ENCODE results near the gene SLC25A38. TPM values are rescaled to one million over a fixed set of nuclear protein-coding genes. Genes with fewer than 3 reads are reported as not detected.
A peak's percentile ranks its signal among the peaks of the same experiment; 100 is the strongest.

Gene SLC25A38
- total and polyA plus RNA-seq, 9 of the 15 experiments (the other 6 are each of a cell fraction or from before 2014, with no cell fraction given): 13.5 to 51.1 (median 30.6) TPM

DNA sequence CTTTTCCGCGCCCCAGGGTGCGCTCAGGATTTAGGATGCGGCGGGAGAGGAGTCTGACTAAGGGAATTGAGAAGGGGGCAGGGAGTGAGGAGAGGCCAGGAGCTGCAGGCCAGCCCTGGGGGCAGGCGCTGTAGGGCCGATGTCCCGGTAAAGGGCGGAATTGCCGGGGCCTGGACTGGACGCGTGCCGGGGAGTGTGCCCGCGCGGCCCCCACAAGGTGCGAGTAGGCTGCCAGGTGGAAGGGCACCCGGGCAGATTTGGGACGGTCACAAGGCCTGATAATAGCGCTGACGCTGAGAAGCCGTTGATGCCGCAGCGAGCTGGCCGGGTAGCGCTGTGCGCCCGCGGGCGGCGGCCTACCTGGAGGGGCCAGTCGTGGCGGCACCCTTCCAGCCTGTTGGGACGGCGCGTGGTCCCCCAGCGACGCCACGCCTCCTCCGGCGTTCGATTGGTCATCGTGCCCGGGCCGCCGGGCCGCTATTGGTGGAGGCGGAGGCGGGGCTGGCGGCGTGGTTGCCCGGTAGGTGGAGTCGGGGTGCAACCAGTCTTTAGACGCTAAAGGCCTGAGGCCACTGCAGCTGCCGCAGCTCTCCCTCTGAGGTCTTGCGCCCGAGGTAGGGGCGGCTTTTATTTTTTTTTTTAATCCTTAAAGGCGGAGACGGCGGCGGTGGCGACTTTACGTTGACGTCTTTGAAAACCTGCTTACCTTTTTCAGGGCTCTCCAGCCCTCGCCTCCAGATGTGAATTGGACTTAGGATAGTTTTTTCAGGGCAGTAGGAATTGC, 903 bp downstream of the SLC25A38 start (continued):
- TF ChIP-seq, protein P1, sequence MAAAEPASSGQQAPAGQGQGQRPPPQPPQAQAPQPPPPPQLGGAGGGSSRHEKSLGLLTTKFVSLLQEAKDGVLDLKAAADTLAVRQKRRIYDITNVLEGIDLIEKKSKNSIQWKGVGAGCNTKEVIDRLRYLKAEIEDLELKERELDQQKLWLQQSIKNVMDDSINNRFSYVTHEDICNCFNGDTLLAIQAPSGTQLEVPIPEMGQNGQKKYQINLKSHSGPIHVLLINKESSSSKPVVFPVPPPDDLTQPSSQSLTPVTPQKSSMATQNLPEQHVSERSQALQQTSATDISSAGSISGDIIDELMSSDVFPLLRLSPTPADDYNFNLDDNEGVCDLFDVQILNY (CRISPR knock-in tag; IDR thresholded peaks at IDR 0.05): 0 out of 2 replicates have a peak, but pooled peaks have one; percentile 25
- TF ChIP-seq NR3C1 (CRISPR knock-in tag; IDR thresholded peaks at IDR 0.05) (no peak), ZBTB26 (CRISPR knock-in tag; IDR thresholded peaks at IDR 0.05) (no peak), YBX1 (IDR thresholded peaks at IDR 0.05) (no peak), CREB3 (tag; conservative IDR thresholded peaks at IDR 0.05; ENCODE audit: low read depth) (no peak), SAFB (IDR thresholded peaks at IDR 0.05; ENCODE audit: borderline replicate concordance, low read depth, low read length) (peak; percentile 39; the same call in 1 of the 2 replicates), PRPF4 (IDR thresholded peaks at IDR 0.05; ENCODE audit: insufficient read depth, low read depth, low read length, poor library complexity, severe bottlenecking) (peak; percentile 50), NCOR1 (IDR thresholded peaks at IDR 0.05) (no peak), BRCA1 (IDR thresholded peaks at IDR 0.05) (no peak), BRCA1 (CRISPR knock-in tag; IDR thresholded peaks at IDR 0.05) (0 out of 2 replicates have a peak, but pooled peaks have one; percentile 40), RB1 (IDR thresholded peaks at IDR 0.05; ENCODE audit: low read depth) (peak; percentile 84), HCFC1 (IDR thresholded peaks at IDR 0.05; ENCODE audit: low read depth, low read length) (no peak), ZFX (CRISPR knock-in tag; IDR thresholded peaks at IDR 0.05) (peak; percentile 99), ELF4 (CRISPR knock-in tag; IDR thresholded peaks at IDR 0.05) (0 out of 2 replicates have a peak, but pooled peaks have one; percentile 12), MYNN (IDR thresholded peaks at IDR 0.05) (peak; percentile 77; the same call in 1 of the 2 replicates), MYNN (CRISPR knock-in tag; IDR thresholded peaks at IDR 0.05) (no peak), GABPB1 (CRISPR knock-in tag; IDR thresholded peaks at IDR 0.05) (0 out of 2 replicates have a peak, but pooled peaks have one; percentile 1), HDAC1 (IDR thresholded peaks at IDR 0.05) (peak in 1 of 2 experiments; percentile 95; a peak in 2 of 4 replicates), MTA3 (IDR thresholded peaks at IDR 0.05; ENCODE audit: borderline replicate concordance) (peak; percentile 51; the same call in 1 of the 2 replicates), KLF13 (tag; IDR thresholded peaks at IDR 0.05; ENCODE audit: borderline replicate concordance, low read depth) (peak; percentile 67; the same call in 1 of the 2 replicates)
- TF ChIP-seq, protein P2, sequence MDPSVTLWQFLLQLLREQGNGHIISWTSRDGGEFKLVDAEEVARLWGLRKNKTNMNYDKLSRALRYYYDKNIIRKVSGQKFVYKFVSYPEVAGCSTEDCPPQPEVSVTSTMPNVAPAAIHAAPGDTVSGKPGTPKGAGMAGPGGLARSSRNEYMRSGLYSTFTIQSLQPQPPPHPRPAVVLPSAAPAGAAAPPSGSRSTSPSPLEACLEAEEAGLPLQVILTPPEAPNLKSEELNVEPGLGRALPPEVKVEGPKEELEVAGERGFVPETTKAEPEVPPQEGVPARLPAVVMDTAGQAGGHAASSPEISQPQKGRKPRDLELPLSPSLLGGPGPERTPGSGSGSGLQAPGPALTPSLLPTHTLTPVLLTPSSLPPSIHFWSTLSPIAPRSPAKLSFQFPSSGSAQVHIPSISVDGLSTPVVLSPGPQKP (CRISPR knock-in tag; IDR thresholded peaks at IDR 0.05): no peak
- TF ChIP-seq, protein P3, sequence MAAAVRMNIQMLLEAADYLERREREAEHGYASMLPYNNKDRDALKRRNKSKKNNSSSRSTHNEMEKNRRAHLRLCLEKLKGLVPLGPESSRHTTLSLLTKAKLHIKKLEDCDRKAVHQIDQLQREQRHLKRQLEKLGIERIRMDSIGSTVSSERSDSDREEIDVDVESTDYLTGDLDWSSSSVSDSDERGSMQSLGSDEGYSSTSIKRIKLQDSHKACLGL (CRISPR knock-in tag; IDR thresholded peaks at IDR 0.05; ENCODE audit: borderline replicate concordance, poor library complexity, severe bottlenecking): peak; percentile 31

Data from K562 (cell line).